Measurements from ENCODE around the gene BICD2.

GRCh38 chr9:92746567-92747458, 17.8 kb downstream of the BICD2 start:
- TF ChIP-seq EZH2phosphoT487 (IDR thresholded peaks at IDR 0.05; ENCODE audit: low read length) (no peak), CTCF (IDR thresholded peaks at IDR 0.05; ENCODE audit: low read length) (no peak)

All from MM.1S (cell line).